K562 (cell line): ENCODE results near the gene GP1BB. TPM values are rescaled to one million over a fixed set of nuclear protein-coding genes. Genes with fewer than 3 reads are reported as not detected.

ENCODE experiments used
- ATF4 ChIP-seq: fragments of 450-650 bp; formaldehyde crosslinking; IDR thresholded peaks from 2 replicates; pipeline ENCODE4 v1.4.0; 2022; ENCODE audit warnings: mild to moderate bottlenecking, moderate library complexity
- GATA2 ChIP-seq: sonication (generic); formaldehyde crosslinking; IDR thresholded peaks from 2 replicates; pipeline ENCODE4 v1.4.0; 2020; ENCODE audit warnings: mild to moderate bottlenecking, missing genetic modification reagents
- POLR2B ChIP-seq: fragments of 450-650 bp; IDR thresholded peaks from 2 replicates; pipeline ENCODE4 v1.6.1; 2018; ENCODE audit warnings: low read depth; ENCODE audit not compliant: partially characterized antibody
- RB1 ChIP-seq: fragments of 450-650 bp; IDR thresholded peaks from 2 replicates; pipeline ENCODE4 v1.6.1; 2017; ENCODE audit warnings: low read depth, mild to moderate bottlenecking
- THRAP3 ChIP-seq: fragments of 450-650 bp; IDR thresholded peaks from 2 replicates; pipeline ENCODE4 v1.6.1; 2016; ENCODE audit warnings: mild to moderate bottlenecking, inconsistent platforms, borderline replicate concordance
- ZSCAN29 ChIP-seq: fragments of 450-650 bp; IDR thresholded peaks from 2 replicates; pipeline ENCODE4 v1.6.1; 2017
- polyA plus RNA-seq, 8 experiments: library from polyadenylated mRNA; depleted of rRNA in 4 of 8; stranded (reverse) in 5 of 8; unstranded in 3 of 8; fragments of >200 nt; fragmentation: Nextera tagmentation in 2 of 8; fragmentation: Illumina TruSeq in 1 of 8; extraction: Ambion mirVana in 2 of 8; extraction: Trizol in 1 of 8; gene quantifications; 2 replicates each; pipeline versions ENCODE4 v1.2.1 to v1.2.3, GENCODE V29; 2011 to 2014; ENCODE audit warnings: inconsistent platforms in 1 of 8, missing spikeins in 1 of 8
- total RNA-seq, 7 experiments: library from RNA; depleted of rRNA in 6 of 7; stranded (reverse); fragments of >200 nt in 6 of 7; fragmentation: Illumina TruSeq in 2 of 7; extraction: Trizol in 2 of 7; gene quantifications; 2 replicates each; pipeline versions ENCODE4 v1.2.1 to v1.2.3, GENCODE V29; 2011 to 2021; ENCODE audit warnings: low replicate concordance in 1 of 7
- TF ChIP-seq, protein P1 (sequence below), 2 experiments: fragments of 450-650 bp; formaldehyde crosslinking in 1 of 2; IDR thresholded peaks; 2 replicates each; pipeline versions ENCODE4 v1.4.0 to v1.6.1; 2014 to 2020; ENCODE audit warnings: mild to moderate bottlenecking in 2 of 2, borderline replicate concordance in 1 of 2, low read depth in 1 of 2
- TF ChIP-seq, protein P2 (sequence below), 2 experiments: fragments of 150-350 bp in 1 of 2; IDR thresholded peaks; 2 replicates each; pipeline ENCODE4 v1.6.1; 2012 to 2016; ENCODE audit warnings: low read depth in 2 of 2, low read length in 2 of 2, mild to moderate bottlenecking in 1 of 2, moderate library complexity in 1 of 2
- TF ChIP-seq, protein P3 (sequence below): fragments of 450-650 bp; conservative IDR thresholded peaks from 2 replicates; pipeline ENCODE4 v1.6.1; 2016; ENCODE audit warnings: missing genetic modification characterization, low read depth, mild to moderate bottlenecking, missing compliant biosample characterization, moderate library complexity
- TF ChIP-seq, protein P4 (sequence below): fragments of 450-650 bp; IDR thresholded peaks from 2 replicates; pipeline ENCODE4 v1.6.1; 2016; ENCODE audit warnings: low read depth, mild to moderate bottlenecking, moderate library complexity
- TF ChIP-seq, protein P5 (sequence below): IDR thresholded peaks from 2 replicates; pipeline ENCODE4 v1.6.1; 2011; ENCODE audit not compliant: insufficient read length; ENCODE audit errors: extremely low read depth

GP1BB gene
- total and polyA plus RNA-seq, 9 of the 15 experiments (the other 6 are each of a cell fraction or from before 2014, with no cell fraction given), result 0.69 to 162 (median 2.8) TPM

DNA sequence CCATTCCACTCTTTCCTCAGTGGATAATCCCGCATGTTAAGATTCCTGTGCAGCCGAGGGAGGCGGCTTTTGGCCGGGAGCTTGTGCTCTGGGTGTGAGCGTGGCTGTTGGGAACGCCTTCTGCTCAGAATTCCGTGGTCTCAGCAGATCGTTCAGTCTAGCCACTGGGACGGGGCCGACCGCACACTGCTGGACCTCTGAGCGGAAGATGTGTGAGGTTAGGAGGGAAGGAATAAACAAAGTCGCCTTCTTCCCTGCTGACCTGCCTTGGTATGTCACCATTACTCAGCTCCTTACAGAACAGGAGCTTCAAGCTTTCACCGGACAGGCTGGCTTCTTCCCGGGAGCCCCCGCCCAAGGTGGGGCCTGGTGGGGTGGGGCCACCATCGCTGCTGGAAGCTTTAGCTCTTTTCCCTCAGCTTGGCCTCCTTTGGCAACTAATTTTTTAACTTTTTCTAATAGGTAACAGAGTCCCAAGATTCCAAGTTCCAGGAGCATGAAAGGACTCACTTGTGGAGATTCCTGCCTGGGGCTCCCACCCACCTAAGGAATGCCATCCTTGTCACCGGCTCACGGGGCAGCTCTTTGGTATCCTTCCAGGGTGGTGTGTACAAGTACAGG lies 31.5 kb upstream of the GP1BB start (continued):
- TF ChIP-seq, protein P1, sequence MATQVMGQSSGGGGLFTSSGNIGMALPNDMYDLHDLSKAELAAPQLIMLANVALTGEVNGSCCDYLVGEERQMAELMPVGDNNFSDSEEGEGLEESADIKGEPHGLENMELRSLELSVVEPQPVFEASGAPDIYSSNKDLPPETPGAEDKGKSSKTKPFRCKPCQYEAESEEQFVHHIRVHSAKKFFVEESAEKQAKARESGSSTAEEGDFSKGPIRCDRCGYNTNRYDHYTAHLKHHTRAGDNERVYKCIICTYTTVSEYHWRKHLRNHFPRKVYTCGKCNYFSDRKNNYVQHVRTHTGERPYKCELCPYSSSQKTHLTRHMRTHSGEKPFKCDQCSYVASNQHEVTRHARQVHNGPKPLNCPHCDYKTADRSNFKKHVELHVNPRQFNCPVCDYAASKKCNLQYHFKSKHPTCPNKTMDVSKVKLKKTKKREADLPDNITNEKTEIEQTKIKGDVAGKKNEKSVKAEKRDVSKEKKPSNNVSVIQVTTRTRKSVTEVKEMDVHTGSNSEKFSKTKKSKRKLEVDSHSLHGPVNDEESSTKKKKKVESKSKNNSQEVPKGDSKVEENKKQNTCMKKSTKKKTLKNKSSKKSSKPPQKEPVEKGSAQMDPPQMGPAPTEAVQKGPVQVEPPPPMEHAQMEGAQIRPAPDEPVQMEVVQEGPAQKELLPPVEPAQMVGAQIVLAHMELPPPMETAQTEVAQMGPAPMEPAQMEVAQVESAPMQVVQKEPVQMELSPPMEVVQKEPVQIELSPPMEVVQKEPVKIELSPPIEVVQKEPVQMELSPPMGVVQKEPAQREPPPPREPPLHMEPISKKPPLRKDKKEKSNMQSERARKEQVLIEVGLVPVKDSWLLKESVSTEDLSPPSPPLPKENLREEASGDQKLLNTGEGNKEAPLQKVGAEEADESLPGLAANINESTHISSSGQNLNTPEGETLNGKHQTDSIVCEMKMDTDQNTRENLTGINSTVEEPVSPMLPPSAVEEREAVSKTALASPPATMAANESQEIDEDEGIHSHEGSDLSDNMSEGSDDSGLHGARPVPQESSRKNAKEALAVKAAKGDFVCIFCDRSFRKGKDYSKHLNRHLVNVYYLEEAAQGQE (IDR thresholded peaks at IDR 0.05; ENCODE audit: borderline replicate concordance), result no peak
- TF ChIP-seq, protein P1 (CRISPR knock-in tag; IDR thresholded peaks at IDR 0.05; ENCODE audit: low read depth), result 0 out of 2 replicates have a peak, but pooled peaks have one; percentile 15
- peak; percentile 76 for TF ChIP-seq POLR2B
- TF ChIP-seq, protein P2, sequence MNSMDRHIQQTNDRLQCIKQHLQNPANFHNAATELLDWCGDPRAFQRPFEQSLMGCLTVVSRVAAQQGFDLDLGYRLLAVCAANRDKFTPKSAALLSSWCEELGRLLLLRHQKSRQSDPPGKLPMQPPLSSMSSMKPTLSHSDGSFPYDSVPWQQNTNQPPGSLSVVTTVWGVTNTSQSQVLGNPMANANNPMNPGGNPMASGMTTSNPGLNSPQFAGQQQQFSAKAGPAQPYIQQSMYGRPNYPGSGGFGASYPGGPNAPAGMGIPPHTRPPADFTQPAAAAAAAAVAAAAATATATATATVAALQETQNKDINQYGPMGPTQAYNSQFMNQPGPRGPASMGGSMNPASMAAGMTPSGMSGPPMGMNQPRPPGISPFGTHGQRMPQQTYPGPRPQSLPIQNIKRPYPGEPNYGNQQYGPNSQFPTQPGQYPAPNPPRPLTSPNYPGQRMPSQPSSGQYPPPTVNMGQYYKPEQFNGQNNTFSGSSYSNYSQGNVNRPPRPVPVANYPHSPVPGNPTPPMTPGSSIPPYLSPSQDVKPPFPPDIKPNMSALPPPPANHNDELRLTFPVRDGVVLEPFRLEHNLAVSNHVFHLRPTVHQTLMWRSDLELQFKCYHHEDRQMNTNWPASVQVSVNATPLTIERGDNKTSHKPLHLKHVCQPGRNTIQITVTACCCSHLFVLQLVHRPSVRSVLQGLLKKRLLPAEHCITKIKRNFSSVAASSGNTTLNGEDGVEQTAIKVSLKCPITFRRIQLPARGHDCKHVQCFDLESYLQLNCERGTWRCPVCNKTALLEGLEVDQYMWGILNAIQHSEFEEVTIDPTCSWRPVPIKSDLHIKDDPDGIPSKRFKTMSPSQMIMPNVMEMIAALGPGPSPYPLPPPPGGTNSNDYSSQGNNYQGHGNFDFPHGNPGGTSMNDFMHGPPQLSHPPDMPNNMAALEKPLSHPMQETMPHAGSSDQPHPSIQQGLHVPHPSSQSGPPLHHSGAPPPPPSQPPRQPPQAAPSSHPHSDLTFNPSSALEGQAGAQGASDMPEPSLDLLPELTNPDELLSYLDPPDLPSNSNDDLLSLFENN (IDR thresholded peaks at IDR 0.05; ENCODE audit: low read depth in 2 of 2, low read length in 2 of 2), result no peak; a peak in 1 of 4 replicates
- peak; percentile 66 for TF ChIP-seq RB1
- no peak for TF ChIP-seq ZSCAN29
- no peak for TF ChIP-seq THRAP3
- TF ChIP-seq, protein P3, sequence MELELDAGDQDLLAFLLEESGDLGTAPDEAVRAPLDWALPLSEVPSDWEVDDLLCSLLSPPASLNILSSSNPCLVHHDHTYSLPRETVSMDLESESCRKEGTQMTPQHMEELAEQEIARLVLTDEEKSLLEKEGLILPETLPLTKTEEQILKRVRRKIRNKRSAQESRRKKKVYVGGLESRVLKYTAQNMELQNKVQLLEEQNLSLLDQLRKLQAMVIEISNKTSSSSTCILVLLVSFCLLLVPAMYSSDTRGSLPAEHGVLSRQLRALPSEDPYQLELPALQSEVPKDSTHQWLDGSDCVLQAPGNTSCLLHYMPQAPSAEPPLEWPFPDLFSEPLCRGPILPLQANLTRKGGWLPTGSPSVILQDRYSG (tag), result peak; percentile 71; the same call in 1 of the 2 replicates
- TF ChIP-seq GATA2 (CRISPR knock-in tag), result no peak
- no peak for TF ChIP-seq ATF4 (CRISPR knock-in tag)
- TF ChIP-seq, protein P4, sequence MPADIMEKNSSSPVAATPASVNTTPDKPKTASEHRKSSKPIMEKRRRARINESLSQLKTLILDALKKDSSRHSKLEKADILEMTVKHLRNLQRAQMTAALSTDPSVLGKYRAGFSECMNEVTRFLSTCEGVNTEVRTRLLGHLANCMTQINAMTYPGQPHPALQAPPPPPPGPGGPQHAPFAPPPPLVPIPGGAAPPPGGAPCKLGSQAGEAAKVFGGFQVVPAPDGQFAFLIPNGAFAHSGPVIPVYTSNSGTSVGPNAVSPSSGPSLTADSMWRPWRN, result peak; percentile 10; the same call in 1 of the 2 replicates
- TF ChIP-seq, protein P5, sequence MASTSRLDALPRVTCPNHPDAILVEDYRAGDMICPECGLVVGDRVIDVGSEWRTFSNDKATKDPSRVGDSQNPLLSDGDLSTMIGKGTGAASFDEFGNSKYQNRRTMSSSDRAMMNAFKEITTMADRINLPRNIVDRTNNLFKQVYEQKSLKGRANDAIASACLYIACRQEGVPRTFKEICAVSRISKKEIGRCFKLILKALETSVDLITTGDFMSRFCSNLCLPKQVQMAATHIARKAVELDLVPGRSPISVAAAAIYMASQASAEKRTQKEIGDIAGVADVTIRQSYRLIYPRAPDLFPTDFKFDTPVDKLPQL, result no peak
